SU-DHL-6 (cell line): ENCODE data around the gene LIPH.

ENCODE experiments used
- CTCF ChIP-seq: fragments of 200-600 bp; sonication (generic); IDR thresholded peaks from one replicate; pipeline ENCODE4 v1.5.1; 2017; ENCODE audit warnings: antibody characterized with exemption, mild to moderate bottlenecking, low read length, moderate library complexity; ENCODE audit not compliant: insufficient read depth, poor library complexity, severe bottlenecking
- EZH2phosphoT487 ChIP-seq: fragments of 200-600 bp; sonication (generic), shearing (Covaris generic); conservative IDR thresholded peaks from 2 replicates; pipeline ENCODE4 v1.6.1; 2018; ENCODE audit warnings: mild to moderate bottlenecking, antibody characterized with exemption, low read length, moderate library complexity, mixed read lengths

DNA sequence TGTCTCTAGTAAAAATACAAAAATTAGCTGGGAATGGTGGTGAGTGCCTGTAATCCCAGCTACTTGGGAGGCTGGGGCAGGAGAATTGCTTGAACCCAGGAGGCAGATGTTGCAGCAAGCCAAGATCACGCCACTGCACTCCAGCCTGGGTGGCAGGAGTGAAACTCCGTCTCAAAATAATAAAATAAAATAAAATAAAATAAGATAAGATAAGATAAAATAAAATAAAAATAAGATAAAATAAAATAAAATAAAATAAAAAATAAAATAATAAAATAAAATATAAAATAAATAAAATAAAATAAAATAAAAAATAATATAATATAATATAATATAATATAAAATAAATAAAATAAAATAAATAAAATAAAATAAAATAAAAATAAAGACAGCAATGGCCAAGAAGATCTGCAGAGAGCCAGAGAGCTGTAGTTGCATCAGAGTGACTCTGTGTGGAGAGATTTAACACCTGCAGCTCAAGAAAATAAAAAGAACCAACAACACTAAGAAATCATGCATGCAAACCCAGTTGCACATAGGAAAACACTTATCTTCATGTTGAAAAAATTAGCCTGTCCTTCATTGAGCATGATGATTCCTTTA, 25.9 kb downstream of the LIPH start:
- TF ChIP-seq CTCF, result no peak
- TF ChIP-seq EZH2phosphoT487, result no peak
